Measurements from ENCODE around the gene COL11A1.

- TF ChIP-seq CTCF (conservative IDR thresholded peaks at IDR 0.05) (no peak), ZFX (IDR thresholded peaks at IDR 0.05) (no peak)
Measured at GRCh38 chr1:103111926-103112325, 3.6 kb upstream of the COL11A1 start.
